ENCODE data around the gene SLC30A2.

DNA sequence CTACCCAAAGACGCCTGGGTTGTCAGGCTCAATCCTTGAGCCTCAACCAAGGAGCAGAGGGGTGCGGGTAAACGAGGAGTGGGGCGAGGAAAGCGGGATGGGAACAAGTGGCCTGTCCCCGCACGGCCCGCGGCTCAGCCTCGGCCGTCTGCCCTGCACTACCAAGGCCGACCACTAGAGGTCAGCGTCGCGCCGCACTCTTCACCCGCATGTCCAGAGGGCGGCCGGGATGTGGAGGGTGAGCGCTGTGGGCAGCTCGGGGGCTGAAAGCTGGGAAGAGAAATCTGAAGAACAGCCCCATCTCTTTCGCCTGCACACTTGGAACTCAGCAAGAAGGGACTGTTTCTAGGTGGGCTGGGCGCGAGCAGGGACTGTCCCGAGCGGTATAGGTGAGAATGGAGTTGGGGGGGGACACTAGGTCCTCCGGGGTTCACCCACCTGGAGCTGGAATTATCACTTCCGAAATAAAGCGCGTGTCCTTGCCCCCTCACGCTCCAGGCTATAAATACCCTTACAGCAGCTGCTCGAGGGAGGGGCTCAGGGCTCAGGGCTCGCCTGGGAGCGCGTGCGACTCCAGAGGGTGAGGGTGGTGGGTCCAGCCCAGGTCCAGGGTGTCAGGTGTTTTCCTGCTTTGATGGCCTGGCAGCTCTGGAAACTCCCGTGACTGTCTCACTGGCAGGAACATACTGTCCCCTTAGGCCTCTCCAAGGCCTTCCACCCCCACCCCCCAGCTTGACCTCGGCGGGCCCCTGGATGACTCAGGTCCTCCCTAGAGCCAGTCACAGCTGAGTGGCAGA is 9.8 kb downstream of the SLC30A2 start:
- TF ChIP-seq CTCF (IDR thresholded peaks at IDR 0.05) = peak in 1 of 3 donors; percentile 96
- TF ChIP-seq POLR2A (IDR thresholded peaks at IDR 0.05) = no peak
